Lower leg skin (tissue), 4 donors: Measurements from ENCODE around the gene ARRDC1. TPM values are rescaled to one million over a fixed set of nuclear protein-coding genes. Genes with fewer than 3 reads are reported as not detected.

Source experiments
- DNase-seq, 2 donors: peaks; one replicate each; pipeline ENCODE4 v3.0.0-alpha.2; 2019; ENCODE audit warnings: low spot score in 2 of 2
- H3K4me3 ChIP-seq: fragments of 200-600 bp; sonication (generic); 2 replicates; pipeline ENCODE4 v1.5.1; 2017; ENCODE audit warnings: mild to moderate bottlenecking, low read depth; ENCODE audit not compliant: poor library complexity, severe bottlenecking
- POLR2A ChIP-seq, 2 donors: fragments of 450-650 bp; IDR thresholded peaks; one replicate each; pipeline ENCODE4 v1.6.1; 2016 to 2017; ENCODE audit warnings: antibody characterized with exemption in 2 of 2, mild to moderate bottlenecking in 1 of 2, moderate library complexity in 1 of 2
- WGBS, 2 donors: methylation state at CpG; one replicate each; pipeline ENCODE4 v1.1.5; 2018; 5-methylcytosine and 5-hydroxymethylcytosine counted together
- intact Hi-C: fragments of 100-400 bp; cut with DNase I; formaldehyde crosslinking; loops from one replicate; pipeline ENCODE4 v1.15.0; 2023; ENCODE audit warnings: low total_unique reads
- total RNA-seq, 4 donors: library from RNA; depleted of rRNA; stranded (reverse); fragments of >200 nt; gene quantifications; one replicate each; pipeline ENCODE4 v1.1.0, GENCODE V29; 2016
- TF ChIP-seq, protein P1 (sequence below), 3 donors: fragments of 450-650 bp; IDR thresholded peaks; one replicate each; pipeline ENCODE4 v1.5.1; 2016; ENCODE audit warnings: antibody characterized with exemption in 3 of 3, mild to moderate bottlenecking in 3 of 3, moderate library complexity in 2 of 3

Gene ARRDC1
- total RNA-seq, 4 donors from 2014 or later = 69.4 to 161 (median 91.9) TPM

DNA sequence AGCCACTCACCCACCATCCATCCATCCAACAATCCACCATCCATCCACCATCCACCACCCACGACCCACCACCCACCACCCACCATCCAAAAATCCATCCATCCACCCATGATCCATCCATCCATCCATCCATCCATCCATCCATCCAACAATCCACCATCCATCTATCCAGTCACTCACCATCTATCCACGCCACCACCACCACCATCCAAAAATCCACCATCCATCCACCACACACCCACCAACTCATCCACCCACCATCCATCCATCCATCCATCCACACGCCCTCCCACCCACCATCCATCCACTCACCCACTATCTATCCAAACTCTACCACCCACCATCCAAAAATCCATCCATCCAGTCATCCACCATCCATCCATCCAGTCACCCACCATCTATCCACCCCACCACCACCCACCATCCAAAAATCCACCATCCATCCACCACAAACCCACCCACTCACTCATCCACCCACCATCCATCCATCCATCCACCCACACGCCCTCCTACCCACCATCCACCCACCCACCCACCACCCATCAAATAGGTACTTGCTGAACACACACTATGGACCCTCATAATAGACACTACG, 35.8 kb upstream of the ARRDC1 start:
- DNase-seq = no peak
- intact Hi-C loops = no loop called here
- TF ChIP-seq, protein P1, sequence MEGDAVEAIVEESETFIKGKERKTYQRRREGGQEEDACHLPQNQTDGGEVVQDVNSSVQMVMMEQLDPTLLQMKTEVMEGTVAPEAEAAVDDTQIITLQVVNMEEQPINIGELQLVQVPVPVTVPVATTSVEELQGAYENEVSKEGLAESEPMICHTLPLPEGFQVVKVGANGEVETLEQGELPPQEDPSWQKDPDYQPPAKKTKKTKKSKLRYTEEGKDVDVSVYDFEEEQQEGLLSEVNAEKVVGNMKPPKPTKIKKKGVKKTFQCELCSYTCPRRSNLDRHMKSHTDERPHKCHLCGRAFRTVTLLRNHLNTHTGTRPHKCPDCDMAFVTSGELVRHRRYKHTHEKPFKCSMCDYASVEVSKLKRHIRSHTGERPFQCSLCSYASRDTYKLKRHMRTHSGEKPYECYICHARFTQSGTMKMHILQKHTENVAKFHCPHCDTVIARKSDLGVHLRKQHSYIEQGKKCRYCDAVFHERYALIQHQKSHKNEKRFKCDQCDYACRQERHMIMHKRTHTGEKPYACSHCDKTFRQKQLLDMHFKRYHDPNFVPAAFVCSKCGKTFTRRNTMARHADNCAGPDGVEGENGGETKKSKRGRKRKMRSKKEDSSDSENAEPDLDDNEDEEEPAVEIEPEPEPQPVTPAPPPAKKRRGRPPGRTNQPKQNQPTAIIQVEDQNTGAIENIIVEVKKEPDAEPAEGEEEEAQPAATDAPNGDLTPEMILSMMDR (IDR thresholded peaks at IDR 0.05) = no peak
- no peak for TF ChIP-seq POLR2A (IDR thresholded peaks at IDR 0.05)
- 96% methylated on average over 5 of the region's 5 CpGs for WGBS, 2 donors
- no peak overlapping the region for H3K4me3 ChIP-seq

DNA sequence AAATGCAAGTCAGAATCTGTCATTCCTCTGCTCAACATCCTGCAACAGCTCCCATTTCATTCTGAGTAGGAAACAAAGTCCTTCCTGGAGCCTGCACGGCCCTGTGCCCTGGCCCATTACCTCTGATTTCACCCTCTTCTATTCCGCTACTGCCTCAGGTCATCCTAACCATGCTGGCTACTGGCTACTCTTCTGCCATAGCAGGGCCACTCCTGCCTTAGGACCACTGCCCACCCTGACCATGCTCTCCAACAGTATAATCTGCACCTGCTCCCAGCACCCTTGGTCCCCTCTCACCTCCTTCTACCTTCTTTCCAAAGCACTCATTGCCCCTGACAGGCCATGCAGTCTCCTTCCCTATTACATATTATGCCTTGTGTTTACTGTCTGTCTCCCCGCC, 34.9 kb upstream of the ARRDC1 start:
- 96 to 97% methylated on average over 3 of the region's 3 CpGs for WGBS, 2 donors
- intact Hi-C loops = no loop called here
- no peak overlapping the region for H3K4me3 ChIP-seq
- TF ChIP-seq, protein P1 (IDR thresholded peaks at IDR 0.05) = no peak
- no peak for TF ChIP-seq POLR2A (IDR thresholded peaks at IDR 0.05)
- no peak for DNase-seq

DNA sequence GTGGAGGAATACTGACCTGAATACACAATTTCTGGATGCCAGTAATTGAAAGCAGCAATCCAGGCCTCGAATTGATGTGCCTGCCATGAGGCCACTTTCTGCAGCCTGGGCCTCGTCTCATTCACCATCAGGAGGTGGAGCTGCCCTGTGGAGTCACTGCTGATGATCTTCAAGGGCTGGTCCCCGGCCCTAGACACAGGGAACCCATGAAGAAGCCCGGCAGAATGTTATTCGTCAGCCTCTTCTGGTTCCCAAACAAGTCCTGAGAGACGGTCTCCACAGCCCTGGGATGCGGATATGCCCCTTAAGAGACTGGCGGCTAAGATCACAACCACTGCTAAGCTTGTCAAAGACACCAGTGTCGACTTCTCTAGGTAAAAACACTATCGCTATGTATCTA, 31.3 kb upstream of the ARRDC1 start:
- H3K4me3 ChIP-seq = no peak overlapping the region
- no peak for DNase-seq
- 88 to 94% methylated on average over 10 of the region's 10 CpGs for WGBS, 2 donors
- TF ChIP-seq, protein P1 (IDR thresholded peaks at IDR 0.05) = no peak
- no peak for TF ChIP-seq POLR2A (IDR thresholded peaks at IDR 0.05)
- intact Hi-C loops = no loop called here

DNA sequence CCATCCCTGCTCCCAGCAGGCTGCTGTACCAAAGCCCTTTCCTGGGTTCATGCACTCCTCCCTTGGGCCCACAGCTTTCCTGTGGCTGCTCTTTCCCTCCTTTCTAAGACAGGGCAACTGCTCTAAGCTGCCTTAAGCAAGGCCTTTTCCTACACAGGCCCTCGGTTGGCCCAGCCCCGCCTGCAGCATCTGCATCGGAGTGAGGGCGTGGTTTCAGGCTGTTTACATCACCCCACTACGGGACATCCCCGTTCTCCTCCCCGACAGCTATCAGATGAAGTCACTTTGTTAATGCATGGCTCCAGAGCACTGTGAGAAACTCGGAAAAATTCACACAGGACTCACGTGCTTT, 30.1 kb upstream of the ARRDC1 start:
- no peak for DNase-seq
- TF ChIP-seq POLR2A (IDR thresholded peaks at IDR 0.05) = no peak
- TF ChIP-seq, protein P1 (IDR thresholded peaks at IDR 0.05) = no peak
- no peak overlapping the region for H3K4me3 ChIP-seq
- WGBS, 2 donors = 38 to 66% methylated on average over 9 of the region's 9 CpGs
- intact Hi-C loops = no loop called here

DNA sequence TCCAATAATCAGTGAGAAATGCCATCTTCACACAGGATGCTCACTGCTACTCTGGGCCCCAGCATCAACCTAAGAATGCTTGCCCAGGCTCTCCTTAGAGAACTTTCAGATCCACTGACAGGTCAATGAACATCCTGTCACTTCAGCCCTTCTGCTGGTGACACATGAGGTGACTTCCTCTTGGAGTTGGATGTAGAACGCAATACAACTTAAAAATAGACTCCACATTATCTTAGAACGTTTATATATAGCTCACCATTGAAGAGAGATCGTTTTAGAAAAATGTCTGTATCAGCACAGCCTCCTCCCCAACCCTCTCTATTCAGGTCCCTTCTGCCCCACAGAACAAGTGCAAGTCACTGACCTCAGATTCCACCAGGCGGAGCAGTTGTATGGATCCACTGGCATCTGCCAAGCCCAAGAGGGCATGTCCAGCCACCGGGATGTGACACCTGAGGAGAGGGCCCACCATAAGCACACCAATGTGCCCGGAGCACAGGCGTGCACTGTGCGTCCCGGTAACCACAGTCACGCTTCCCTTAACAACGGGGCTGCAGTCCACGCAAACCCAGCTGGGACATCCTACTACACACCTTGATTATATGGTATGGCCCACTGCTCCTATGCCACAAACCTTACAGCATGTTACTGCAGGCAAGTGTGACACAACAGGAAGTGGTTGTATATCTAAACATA, 29.6 kb upstream of the ARRDC1 start:
- no peak for TF ChIP-seq POLR2A (IDR thresholded peaks at IDR 0.05)
- TF ChIP-seq, protein P1 (IDR thresholded peaks at IDR 0.05) = no peak
- no peak overlapping the region for H3K4me3 ChIP-seq
- DNase-seq = no peak
- WGBS, 2 donors = 76 to 81% methylated on average over 12 of the region's 12 CpGs
- intact Hi-C loops = no loop called here
